HG02970 (cell line): Measurements from ENCODE around the gene KCNQ1.

Source experiments
- ATAC-seq: cut with Tn5 transposase; IDR thresholded peaks from one replicate; pipeline ENCODE4 v1.9.1; 2021; ENCODE audit warnings: mild to moderate bottlenecking, moderate library complexity, moderate number of reproducible peaks; ENCODE audit not compliant: unreplicated experiment, low FRiP score

Gene KCNQ1

GRCh38 chr11:2718817-2719438, 274.1 kb downstream of the KCNQ1 start:
- ATAC-seq, result no peak

- ATAC-seq, result no peak
These were observed 275.2 kb downstream of the KCNQ1 start for GRCh38 chr11:2719831-2720590.

DNA sequence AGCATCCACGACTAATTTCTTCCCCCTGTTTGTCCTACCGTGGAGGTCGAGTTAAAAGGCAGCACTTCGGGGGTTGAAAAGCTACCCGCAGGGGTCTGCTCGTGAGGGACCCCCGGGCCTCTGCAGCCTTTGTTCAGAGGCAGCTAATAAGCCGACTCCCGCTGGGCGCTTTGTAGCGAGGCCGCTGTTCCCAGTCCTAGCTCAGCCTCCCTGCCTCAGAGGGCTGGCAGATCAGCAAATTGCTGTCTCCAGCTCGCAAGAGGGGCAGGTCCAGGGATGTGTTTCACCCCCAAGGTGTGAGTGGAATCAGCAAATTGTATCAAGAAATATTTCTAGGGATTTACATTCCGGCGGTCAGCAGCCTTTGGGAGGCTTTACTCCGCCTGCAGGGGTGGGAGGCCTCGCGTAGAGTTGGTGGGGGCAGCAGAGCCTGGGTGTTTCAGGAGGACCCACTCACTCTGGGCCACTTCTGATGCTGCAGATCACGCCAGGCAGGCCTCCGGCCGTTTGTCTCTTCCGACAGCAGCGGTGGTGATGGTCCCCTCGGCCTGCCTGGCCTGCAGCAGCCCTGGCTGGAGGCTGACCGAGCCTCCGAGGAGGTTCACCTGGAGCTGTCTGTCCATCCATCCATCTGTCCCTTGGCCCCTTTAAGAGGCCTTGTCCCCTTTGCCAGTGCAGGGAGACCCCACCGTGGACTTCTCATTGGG, 276.6 kb downstream of the KCNQ1 start:
- no peak for ATAC-seq

DNA sequence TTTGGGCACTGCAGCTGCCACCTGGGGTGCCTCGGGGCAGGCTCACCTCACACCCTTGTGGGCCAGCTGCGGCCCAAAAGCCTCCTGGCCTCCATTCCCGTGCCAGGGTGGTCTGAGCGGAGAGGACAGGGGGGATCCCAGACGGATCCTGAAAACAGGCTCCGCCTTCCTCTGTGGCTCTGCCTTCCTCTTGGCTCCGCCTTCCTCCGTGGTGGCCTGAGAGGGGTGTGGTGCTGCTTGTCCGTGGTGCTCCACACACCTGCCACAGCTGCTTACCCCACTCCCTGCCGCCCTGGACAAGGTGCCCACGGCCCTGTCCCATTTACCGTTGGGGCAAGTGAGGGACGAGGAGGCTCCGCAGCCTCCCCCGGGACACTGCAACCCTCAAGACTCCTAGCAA, 278.1 kb downstream of the KCNQ1 start:
- ATAC-seq, result no peak

DNA sequence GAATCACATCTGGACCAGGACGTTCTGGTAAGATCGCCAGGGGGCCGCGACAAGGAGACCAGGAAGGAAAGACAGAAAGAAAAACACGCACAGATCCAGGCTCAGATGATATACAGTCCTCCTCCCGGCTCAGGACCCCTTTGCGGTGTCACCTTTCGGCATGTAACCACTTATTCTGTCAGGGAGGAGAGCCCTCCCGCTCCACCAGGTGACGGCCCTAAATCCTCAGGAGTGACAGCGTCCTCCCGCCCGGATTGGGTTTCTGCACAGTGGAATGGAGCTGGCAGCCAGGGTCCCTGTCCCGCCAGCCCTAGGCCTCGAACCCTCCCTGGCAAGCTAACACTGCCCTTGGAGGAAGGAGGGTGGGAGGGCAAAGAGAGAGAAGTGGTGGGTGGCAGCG, 279.3 kb downstream of the KCNQ1 start:
- ATAC-seq, result no peak

DNA sequence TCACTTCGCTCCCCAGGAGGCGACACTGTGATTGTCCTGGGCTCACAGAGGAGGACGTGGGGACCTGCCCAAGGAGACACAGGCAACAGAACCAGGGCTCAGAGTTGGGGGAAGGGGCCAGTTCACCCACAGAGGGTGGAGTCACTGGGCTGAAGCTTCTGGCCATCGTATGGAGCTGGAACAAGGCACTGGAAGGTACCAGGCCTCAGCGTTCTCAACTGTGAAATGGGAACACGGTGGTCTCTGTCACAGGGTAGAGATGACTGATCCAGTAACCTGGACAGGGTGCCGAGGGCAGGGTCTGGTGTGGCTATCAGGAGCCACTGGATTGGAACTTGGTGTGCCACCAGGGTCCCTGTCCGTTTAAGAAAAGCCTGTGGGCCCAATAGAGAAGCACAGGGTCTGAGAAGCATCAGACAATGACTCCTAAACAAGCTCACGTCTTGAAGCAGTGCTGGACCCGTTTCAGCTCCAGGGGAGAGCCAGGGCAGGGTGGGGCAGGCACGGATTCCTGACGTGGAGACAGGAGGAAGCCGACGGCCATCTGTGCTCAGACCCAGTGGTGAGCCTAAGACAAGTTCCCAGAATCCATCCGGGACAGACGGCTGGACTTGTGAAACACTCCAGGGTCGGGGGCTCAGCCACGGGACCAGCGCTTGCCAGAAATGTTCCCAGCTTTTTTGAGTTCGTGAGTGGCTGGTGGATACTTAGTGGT, 280.0 kb downstream of the KCNQ1 start:
- no peak for ATAC-seq

DNA sequence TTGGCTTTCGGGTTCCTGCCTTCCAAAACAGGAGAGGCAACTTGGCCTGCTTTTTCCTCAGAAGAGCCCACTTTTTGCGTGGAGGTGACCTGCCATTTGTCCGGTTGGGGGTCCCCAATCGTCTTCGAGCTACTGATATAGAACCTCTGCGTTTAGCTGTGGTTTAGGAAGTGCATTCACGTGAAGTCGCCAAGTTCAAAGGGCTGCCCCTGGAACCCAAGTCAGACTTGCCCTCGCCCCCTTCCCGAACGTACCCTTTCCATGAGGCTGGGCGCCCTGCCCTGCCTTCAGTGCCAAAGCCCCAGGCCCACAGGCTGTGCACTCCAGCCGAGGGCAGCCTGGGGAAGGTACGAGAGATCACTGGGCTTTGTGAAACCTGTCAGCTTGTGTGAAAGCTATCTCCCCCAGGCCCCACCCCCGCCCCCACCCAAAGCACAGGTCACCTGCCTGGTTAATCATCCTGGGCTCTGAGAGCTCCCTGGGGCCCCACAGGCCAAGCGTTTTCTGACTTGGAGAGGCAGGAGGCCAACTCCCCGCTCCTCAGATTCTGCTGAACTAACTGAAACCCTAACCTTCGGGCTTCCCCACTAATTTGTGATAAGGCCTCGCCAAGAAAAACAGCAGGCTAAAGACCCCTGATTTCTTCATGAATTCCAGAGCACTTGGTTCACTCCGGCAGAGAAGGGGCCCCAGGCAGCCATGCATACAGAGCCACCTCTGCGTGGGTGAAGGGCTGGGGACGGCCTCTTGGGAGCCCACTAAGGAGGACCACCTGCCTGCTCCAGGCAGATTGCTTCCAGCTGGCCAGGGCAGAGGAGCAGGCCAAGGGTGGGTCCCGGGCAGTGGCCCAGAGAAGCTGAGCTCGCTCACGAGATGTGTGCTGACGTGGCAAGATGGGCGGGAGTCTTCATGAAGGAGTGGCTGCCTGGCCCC, 280.8 kb downstream of the KCNQ1 start:
- ATAC-seq, result no peak

DNA sequence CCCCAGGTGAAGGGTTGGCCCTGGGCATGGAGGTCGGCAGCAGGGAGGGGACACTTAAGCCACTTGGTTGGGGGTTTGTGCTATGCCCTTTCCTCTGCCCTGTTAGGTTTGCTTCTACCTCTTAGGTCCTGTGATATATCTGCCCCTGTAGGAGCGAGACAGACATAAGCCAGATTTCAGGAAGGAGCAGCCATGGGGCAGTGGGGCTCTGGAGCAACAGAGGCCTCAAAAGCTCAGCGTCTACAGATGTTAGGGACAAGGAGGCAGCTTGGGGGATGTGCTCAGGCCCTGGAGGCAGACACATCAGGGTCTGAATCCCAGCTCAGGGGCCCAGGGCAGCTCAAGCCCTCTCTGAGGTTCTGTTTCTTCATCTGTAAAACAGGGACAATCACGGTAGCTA, 282.2 kb downstream of the KCNQ1 start:
- ATAC-seq, result no peak

DNA sequence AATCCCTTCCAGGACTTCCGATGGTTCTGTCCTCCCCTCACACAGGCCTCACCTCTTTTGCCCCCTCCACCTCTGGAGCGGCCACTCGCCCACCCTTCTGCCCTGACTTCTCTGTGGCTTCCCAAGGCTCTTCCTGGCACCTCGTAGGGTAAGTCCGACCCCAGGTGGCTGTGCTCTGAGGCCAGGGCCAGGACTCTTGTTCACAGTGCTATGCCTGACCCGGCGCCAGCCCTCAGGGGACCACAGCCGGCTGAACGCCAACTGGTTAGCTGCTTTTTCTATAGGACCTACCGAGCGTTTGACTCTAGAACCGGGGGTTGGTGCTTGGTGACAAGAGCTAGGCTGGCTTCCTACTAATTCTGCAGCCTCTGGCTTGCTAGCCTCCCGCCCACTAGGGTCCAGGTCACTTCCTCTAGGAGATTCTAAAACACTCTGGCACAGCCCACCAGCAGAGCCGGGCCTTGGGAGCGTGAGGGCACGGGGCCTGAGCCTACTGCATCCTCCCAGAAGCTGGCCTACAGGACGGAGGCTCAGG, 283.4 kb downstream of the KCNQ1 start:
- ATAC-seq, result no peak

- no peak for ATAC-seq
These were observed 284.0 kb downstream of the KCNQ1 start for GRCh38 chr11:2728663-2729332.

DNA sequence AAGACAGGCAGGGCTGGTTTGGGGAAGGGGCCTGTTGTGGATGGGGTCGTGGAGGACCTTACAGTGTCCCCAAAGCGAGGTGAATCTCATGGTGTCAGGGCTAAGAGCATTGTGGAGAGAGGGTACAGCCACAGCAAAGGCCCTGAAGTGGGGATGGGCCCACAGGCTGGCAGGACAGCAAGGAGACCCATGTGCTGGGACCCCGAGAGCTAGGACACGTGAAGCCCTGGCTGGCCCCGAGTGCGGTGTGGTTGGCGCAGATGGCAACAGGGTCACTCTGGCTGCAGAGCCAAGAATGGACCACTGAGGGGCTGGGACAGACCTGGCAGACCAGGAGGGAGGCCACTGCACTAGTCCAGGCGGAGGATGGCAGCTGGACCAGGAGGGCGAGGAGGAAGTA, 285.0 kb downstream of the KCNQ1 start:
- ATAC-seq, result no peak

DNA sequence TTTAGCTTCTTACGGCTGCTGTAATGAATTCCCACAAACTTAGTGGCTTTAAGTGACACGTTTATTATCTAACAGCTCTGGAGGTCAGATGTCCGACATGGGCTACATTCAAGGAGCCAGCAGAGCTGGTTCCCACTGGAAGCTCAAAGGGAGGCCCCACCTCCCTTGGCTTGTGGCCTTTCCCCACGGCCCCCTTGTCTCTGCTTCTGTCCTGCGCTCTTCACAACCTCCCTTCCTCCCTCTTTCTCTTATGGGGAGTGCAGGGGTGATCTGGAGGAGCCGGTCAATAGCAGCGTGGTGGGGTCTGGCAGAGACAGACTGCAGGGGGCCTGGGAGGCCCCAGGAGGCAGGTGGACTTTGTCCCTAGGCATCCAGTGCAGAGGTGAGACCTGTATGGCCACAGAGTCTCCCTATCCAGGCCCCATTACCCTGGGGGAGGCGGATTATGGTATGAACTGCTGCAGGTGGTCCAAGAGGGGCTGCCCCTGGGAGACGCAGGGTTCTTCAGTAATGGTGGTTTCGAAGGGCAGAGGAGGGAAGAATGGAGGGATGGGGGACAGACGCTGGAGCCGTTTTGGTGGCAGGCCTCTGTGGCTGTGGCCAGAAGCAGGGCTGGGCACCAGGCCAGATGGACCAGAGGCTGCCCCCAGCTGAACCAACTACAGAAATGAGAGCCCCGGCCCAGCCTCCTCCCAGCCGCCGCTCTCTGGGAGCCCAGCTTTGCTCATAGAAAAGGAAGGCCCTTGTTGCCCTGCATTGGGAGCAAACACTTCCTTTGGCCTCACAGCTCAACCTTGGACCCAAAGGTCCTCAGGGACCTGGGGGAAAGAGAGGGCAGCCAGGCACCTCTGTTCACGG, 285.7 kb downstream of the KCNQ1 start:
- no peak for ATAC-seq

DNA sequence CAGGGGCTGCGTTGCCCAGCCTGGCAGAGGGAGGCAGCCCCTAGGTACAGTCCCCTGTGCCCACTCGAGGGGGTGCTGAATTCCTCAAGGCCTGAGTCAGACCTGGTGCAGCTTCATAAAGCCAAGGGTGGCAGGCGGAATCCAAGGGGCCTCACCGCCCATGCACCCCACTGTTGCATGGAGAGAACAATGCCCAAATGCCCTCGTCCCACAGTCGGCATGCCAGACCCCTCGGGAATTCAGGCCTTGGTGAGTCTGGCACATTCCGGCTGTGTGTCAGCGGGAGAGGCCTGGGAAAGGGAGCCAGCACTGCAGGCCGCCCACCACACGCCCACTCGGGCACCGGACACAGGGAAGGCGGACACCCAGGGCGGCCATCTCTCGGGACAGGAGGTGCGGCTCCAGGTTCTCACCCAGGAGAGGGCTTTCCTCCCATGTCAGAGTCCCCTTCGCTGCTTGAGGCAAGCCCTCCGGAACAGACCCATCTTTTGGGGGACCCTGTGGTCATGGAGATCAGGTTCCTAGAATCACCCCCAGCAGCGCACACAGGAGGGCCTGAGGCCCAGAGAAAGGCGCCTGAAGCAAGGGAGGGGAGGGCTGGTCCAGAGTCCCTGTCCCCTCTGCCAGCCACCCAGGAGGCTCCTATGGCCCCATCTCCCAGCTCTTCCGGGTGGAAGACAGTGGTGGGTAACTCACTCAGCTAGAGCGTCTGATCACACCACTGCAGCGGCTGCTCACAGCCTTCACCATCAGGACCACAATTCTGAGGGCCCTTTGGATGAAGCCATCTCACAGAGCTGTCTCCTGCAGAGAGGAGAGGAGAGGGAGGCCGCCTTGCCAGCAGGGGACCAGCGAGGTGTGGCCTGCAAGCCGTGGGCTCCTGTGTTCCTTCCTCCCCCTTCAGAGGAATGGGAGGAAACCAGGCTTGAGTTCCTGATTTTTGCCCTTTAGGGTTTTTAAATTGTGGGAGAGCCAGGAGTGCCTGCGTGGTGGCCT, 286.6 kb downstream of the KCNQ1 start:
- ATAC-seq, result no peak

DNA sequence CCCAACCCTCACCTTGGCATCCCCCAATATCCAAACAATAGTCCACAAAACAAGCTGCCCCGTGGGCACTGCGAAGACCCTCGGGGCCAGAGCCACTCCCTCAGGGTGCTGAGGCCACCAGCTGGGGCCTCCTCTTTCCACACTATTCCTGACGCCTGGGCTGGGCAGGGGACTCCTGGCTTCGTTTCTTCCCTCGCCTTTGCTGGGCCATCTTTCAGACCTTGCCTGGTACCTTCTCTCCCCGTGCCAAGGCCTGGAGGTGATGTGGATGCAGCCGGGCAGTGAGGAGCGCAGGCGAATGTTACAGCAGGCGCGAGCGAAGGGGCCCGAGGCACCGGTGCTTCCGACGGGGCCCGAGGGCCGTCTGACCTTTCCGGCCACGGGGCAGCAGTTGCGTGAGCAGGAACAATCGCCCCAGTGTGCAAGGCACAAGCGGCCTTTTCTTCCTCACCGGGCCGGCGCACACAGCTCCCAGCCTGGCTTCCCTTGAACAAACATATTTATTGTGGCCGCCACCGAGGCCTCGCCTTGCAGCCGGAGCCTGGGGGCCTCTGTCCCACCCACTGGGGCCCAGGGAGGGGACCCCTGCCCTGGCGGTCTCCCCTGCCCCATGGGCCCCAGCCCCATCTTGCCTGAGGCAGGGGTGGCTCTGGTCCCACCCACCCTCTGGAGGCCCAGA, 287.6 kb downstream of the KCNQ1 start:
- ATAC-seq, result no peak

GRCh38 chr11:2732940-2733628, 288.3 kb downstream of the KCNQ1 start:
- no peak for ATAC-seq
